ENCODE data around the gene HEG1. TPM values are rescaled to one million over a fixed set of nuclear protein-coding genes. Genes with fewer than 3 reads are reported as not detected.

HEG1 gene
- total RNA-seq, 1 donor from 2014 or later = 153 TPM

- no peaks in the 10 kb centered on the region for H3K9me3 ChIP-seq
- H3K36me3 ChIP-seq = peaks cover 81 to 98% of the 10 kb centered on the region in 2 donors
- no peaks in the 10 kb centered on the region for H3K27me3 ChIP-seq
- intact Hi-C loops (cut with DNase I) = no loop called here
- no peaks in the 10 kb centered on the region for H3K4me1 ChIP-seq
- TF ChIP-seq, protein P1, sequence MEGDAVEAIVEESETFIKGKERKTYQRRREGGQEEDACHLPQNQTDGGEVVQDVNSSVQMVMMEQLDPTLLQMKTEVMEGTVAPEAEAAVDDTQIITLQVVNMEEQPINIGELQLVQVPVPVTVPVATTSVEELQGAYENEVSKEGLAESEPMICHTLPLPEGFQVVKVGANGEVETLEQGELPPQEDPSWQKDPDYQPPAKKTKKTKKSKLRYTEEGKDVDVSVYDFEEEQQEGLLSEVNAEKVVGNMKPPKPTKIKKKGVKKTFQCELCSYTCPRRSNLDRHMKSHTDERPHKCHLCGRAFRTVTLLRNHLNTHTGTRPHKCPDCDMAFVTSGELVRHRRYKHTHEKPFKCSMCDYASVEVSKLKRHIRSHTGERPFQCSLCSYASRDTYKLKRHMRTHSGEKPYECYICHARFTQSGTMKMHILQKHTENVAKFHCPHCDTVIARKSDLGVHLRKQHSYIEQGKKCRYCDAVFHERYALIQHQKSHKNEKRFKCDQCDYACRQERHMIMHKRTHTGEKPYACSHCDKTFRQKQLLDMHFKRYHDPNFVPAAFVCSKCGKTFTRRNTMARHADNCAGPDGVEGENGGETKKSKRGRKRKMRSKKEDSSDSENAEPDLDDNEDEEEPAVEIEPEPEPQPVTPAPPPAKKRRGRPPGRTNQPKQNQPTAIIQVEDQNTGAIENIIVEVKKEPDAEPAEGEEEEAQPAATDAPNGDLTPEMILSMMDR (IDR thresholded peaks at IDR 0.05) = no peak
- no peak overlapping the region for H3K27ac ChIP-seq
- H3K4me3 ChIP-seq = no peak overlapping the region
- DNase-seq (ENCODE audit: low spot score in 2 of 2) = no peak
Measured at GRCh38 chr3:125001557-125002413, 54.0 kb downstream of the HEG1 start.

GRCh38 chr3:125000661-125001060 lies 55.1 kb downstream of the HEG1 start:
- peaks cover 79 to 95% of the 10 kb centered on the region in 2 donors for H3K36me3 ChIP-seq
- H3K27me3 ChIP-seq = no peaks in the 10 kb centered on the region
- no peaks in the 10 kb centered on the region for H3K9me3 ChIP-seq
- no peak overlapping the region for H3K27ac ChIP-seq
- H3K4me3 ChIP-seq = no peak overlapping the region
- no peak for DNase-seq (ENCODE audit: low spot score in 2 of 2)
- intact Hi-C loops (cut with DNase I) = no loop called here
- H3K4me1 ChIP-seq = no peaks in the 10 kb centered on the region
- TF ChIP-seq, protein P1 (IDR thresholded peaks at IDR 0.05) = no peak

- Histone ChIP-seq H3K4me3 (no peak overlapping the region), H3K27me3 (no peaks in the 10 kb centered on the region), H3K9me3 (no peaks in the 10 kb centered on the region), H3K27ac (no peak overlapping the region), H3K36me3 (peaks cover 79 to 91% of the 10 kb centered on the region in 2 donors), H3K4me1 (no peaks in the 10 kb centered on the region)
- intact Hi-C loops (cut with DNase I) = loop anchor here (10.0 kb wide), 1 partner anchor 165 kb away; no protein-coding TSS in a partner anchor
- TF ChIP-seq, protein P1 (IDR thresholded peaks at IDR 0.05) = no peak
- no peak for DNase-seq (ENCODE audit: low spot score in 2 of 2)
Measured at GRCh38 chr3:124999897-125000435, 55.8 kb downstream of the HEG1 start.

DNA sequence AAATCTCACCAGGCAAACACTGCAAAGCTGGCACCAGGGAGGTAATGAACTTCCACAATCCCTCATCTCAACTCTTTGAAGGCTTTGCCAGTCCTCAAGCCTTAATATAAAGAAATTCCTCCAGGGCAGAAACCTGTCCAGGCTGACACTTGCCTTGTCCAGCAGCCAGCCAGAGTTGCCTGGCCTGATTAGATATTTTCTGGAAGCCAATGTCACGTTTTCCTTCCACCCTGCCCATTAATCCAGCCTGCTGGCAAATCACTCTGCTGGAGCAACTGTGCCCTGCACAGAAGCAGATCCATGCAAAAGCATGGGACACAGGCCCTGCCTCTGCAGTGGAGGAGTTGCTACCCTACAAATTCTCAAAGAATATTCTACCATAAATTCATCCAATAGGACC lies 56.5 kb downstream of the HEG1 start:
- no peaks in the 10 kb centered on the region for H3K27me3 ChIP-seq
- H3K4me1 ChIP-seq = no peaks in the 10 kb centered on the region
- no peak for DNase-seq (ENCODE audit: low spot score in 2 of 2)
- H3K4me3 ChIP-seq = no peak overlapping the region
- no peak overlapping the region for H3K27ac ChIP-seq
- H3K9me3 ChIP-seq = no peaks in the 10 kb centered on the region
- intact Hi-C loops (cut with DNase I) = loop anchor here (10.0 kb wide), 1 partner anchor 165 kb away; no protein-coding TSS in a partner anchor
- peaks cover 73 to 91% of the 10 kb centered on the region in 2 donors for H3K36me3 ChIP-seq
- TF ChIP-seq, protein P1 (IDR thresholded peaks at IDR 0.05) = no peak

- Histone ChIP-seq H3K4me3 (no peak overlapping the region), H3K36me3 (peaks cover 64 to 91% of the 10 kb centered on the region in 2 donors), H3K27me3 (no peaks in the 10 kb centered on the region), H3K27ac (no peak overlapping the region), H3K4me1 (no peaks in the 10 kb centered on the region), H3K9me3 (no peaks in the 10 kb centered on the region)
- intact Hi-C loops (cut with DNase I) = loop anchor here (10.0 kb wide), 1 partner anchor 167 kb away; no protein-coding TSS in a partner anchor
- DNase-seq (ENCODE audit: low spot score in 2 of 2) = no peak
- TF ChIP-seq, protein P1 (IDR thresholded peaks at IDR 0.05) = no peak
Measured at GRCh38 chr3:124998247-124998630, 57.6 kb downstream of the HEG1 start.

All from ascending aorta (tissue), 2 donors.